CMK (cell line): Measurements from ENCODE around the gene CEP97.
"Not testable (repeated sequence)": the region's sequence is repeated elsewhere in the genome, so short reads cannot be mapped to it uniquely, and the experiment has no call there.

Experiments
- DNase-seq: peaks from one replicate; pipeline ENCODE4 v3.0.0-alpha.2; 2010; ENCODE audit warnings: low read depth

The CEP97 gene

GRCh38 chr3:101701696-101702634 lies 22.4 kb upstream of the CEP97 start:
- DNase-seq, result no peak

DNA sequence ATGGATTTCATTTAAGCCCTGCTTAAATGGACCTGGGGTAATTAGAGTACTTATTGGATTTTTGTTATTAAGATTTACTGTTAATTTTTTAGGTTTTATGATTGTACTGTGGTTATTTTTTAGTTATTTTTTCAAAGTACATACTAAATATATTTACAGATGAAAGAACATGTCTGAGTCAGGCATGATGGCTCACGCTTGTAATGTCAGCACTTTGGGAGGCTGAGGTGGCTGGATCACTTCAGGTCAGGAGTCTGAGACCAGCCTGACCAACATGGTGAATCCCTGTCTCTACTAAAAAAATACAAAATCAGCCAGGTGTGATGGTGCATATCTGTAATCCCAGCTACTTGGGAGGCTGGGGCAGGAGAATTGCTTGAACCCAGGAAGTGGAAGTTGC lies 21.7 kb upstream of the CEP97 start:
- no peak for DNase-seq

- DNase-seq, result no peak
Observed at GRCh38 chr3:101703169-101703568, 21.2 kb upstream of the CEP97 start.

DNA sequence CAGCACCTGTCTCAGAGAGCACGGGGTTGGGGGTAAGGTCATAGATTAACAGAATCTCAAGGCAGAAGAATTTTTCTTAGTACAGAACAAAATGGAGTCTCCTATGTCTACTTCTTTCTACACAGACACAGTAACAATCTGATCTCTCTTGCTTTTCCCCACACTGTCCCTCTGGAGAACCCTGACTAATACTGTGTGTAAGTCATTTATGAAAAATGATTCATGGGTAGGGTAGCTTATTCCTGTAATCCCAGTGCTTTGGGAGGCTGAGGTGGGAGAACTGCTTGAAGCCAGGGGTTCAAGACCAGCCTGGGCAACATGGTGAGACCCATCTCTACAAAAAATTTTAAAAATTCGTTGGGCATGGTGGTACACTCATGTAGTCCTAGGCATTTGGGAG lies 19.8 kb upstream of the CEP97 start:
- DNase-seq, result not testable (repeated sequence)

- no peak for DNase-seq
Observed at GRCh38 chr3:101709126-101709525, 15.3 kb upstream of the CEP97 start.

GRCh38 chr3:101718455-101718854 lies 6.0 kb upstream of the CEP97 start:
- no peak for DNase-seq

DNA sequence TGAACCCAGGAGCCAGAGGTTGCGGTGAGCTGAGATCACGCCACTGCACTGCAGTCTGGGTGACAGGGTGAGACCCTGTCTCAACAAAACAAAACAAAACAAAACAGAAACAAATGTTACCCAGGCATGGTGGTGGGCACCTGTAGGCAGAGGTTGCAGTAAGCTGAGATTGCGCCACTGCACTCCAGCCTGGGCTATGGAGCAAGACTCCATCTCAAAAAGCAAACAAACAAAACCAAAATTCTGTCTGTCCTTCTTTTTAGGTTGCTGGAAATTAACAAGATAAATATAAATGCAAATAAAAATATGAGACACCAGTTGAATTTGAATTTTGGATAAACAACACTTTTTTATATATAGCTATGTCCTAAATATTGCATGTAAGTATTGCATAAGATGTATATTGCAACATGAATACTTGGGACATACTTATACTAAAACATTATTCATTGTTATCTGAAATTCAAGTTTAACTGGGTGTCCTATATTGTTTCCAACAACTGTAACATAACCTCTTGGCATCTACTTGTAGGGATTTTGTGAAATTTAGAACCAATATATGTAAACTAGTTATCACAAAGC lies 4.7 kb upstream of the CEP97 start:
- no peak for DNase-seq

GRCh38 chr3:101720851-101721840 lies 3.3 kb upstream of the CEP97 start:
- DNase-seq, result no peak

DNA sequence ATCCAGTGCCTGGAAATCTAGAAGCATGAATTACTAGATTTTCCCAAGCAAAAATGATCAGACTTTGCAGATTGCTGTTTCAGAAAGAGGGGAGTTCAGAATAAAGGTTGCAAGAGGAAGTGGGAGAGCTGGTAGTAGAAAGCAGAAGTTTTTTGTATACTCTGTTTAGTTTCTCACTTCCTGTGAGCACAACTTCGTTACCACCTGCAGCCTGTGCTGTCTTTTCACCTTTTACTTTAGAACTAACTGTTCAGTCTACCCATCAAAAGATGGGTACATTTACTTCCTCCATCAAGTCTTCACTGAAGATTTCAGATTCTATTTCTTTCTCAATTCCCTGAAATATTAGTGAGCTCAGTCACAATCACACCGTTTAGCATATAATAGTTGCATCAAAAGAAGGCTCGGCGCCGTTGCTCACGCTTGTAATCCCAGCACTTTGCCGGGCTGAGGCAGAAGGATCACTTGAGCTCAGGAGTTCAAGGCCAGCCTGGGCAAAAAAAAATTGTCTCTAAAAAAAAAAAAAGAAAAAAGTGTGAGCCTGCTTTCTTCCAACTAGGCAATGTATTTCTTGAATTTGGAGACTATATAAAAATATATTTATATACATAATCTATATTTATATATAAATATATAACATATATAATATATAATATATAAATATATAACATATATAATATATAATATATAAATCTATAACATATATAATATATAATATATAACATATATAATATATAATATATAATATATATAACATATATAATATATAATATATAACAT lies 1.8 kb upstream of the CEP97 start:
- DNase-seq, result no peak

DNA sequence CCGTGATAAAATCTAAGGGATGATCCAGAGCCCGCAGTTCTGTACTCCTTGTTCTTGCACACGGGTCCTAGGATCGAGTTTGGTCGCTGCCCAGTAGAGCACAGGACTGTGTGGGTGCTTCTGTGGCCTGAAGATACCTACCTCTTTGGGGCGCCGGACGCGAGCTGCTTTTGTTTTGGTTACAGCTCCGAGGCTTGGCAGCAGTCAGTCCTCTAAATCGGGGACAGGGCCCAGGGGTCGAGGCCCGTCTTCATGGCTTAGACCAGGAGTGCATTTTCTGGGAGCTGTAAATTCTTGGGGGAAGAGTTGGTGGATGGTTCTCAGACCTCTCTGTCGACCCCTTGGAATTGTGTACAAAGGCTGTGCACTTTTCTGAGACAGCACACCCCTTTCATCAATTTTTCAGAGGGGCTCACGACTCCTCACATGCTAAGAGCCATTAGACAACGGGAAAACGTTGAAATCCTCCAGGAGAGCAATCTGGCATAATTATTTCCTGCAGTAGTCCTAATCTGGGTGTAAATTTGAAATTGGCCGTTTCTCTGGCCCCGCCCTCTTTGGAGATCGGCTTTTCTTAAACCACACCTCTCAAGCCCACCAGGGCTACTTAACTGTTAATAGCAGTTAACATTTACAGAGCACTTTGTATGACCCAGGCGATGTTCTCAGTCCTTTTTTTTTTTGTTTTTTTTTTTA lies 928 bp downstream of the CEP97 start:
- DNase-seq, result no peak

DNA sequence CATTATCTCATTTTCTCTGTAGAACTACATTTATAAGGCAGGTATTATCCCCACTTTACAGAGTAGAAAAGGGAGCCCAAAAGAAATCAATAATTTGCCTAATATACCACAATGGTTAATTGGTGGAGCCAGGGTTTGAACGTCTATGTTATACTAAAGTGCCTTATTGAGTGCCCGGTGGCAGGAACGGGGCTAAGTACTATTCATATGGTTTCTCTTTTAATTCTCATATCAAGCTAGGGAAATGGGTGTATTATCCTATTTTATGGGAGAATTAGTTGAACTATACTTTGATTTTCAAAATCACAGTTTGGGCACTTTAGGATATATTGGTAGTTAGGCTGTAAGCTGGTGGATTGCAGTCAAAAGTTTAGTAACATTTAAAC lies 1.5 kb downstream of the CEP97 start:
- DNase-seq, result no peak

DNA sequence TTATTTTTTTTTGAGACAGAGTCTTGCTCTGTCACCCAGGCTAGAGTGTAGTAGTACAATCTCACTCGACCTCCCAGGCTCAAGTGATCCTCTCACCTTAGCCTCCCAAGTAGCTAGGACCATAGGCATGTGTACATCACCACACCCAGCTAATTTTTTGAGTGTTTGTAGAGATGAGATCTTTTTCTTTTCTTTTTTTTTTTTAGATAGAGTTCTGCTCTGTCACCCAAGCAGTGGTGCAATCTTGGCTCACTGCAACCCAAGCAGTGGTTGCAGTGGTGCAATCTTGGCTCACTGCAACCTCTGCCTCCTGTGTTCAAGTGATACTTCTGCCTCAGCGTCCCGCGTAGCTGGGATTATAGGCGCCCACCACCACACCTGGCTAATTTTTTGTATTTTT lies 5.2 kb downstream of the CEP97 start:
- no peak for DNase-seq

- no peak for DNase-seq
Observed at GRCh38 chr3:101730839-101731238, 6.4 kb downstream of the CEP97 start.

GRCh38 chr3:101732240-101732641 lies 7.8 kb downstream of the CEP97 start:
- no peak for DNase-seq

GRCh38 chr3:101735833-101736232 lies 11.4 kb downstream of the CEP97 start:
- DNase-seq, result no peak

- not testable (repeated sequence) for DNase-seq
Observed at GRCh38 chr3:101741914-101742313, 17.5 kb downstream of the CEP97 start.

- no peak for DNase-seq
Observed at GRCh38 chr3:101744811-101745210, 20.4 kb downstream of the CEP97 start.

GRCh38 chr3:101745934-101746333 lies 21.5 kb downstream of the CEP97 start:
- DNase-seq, result not testable (repeated sequence)

- DNase-seq, result not testable (repeated sequence)
Observed at GRCh38 chr3:101753386-101754113, 29.1 kb downstream of the CEP97 start.

DNA sequence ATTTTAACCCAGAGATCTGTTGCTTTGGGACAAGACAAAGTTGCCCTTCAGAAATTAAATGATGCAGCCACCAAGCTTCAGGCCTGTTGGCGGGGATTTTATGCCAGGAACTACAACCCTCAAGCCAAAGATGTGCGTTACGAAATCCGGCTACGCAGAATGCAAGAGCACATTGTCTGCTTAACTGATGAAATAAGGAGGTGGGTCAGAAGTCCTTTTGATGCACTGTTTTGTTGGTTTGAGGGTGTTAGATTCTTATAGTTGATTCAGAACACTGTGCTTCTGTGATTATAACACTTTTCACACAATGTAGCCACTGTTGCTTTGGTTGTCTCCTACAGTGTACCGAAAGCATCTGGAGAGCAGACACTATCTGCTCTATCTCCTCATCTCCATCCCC lies 33.8 kb downstream of the CEP97 start:
- DNase-seq, result no peak
